Smooth muscle cell of the brain vasculature (primary cell): Measurements from ENCODE around the gene PRXL2B.

Experiments used
- DNase-seq: peaks from one replicate; pipeline ENCODE4 v3.0.0-alpha.2; 2012; ENCODE audit warnings: low read depth, low spot score

The PRXL2B gene

GRCh38 chr1:2597441-2598328, 11.1 kb downstream of the PRXL2B start:
- DNase-seq: no peak

GRCh38 chr1:2598329-2598931, 11.9 kb downstream of the PRXL2B start:
- no peak for DNase-seq

- DNase-seq: no peak
Observed at GRCh38 chr1:2601721-2602303, 15.2 kb downstream of the PRXL2B start.

GRCh38 chr1:2602311-2602835, 15.8 kb downstream of the PRXL2B start:
- no peak for DNase-seq

GRCh38 chr1:2602866-2603520, 16.4 kb downstream of the PRXL2B start:
- no peak for DNase-seq

DNA sequence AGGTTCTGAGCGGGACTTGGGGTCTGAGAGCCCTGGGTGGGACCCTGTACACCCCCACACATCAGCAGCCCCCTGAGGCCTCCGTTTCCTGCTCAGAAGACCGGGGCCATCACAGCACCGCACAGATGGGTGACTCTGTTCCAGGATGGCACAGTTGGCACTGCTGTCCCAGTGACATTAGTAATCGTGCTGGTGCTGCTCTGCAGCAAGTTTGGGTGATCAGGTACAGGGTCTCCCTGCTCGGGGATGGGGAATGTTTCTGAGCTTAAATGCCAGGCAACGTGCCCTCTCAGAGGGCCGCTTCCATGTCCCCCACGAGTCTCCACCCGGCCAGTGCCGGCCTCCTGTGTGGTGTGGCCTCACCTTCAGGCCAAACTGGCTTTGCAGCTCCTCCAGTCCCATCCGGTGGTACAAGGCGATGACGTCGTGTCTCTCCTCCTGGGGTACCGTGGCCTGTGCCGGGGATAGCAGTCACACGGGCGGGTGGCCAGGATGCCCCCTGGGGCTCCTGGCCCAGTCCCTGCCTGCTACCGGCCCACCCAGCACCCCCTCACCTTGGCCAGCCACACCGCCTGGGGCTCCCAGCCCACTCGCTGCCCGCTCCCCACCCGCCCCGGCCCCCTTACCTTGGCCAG, 17.1 kb downstream of the PRXL2B start:
- DNase-seq: no peak

- DNase-seq: no peak
Observed at GRCh38 chr1:2604156-2604843, 17.7 kb downstream of the PRXL2B start.

GRCh38 chr1:2604844-2605508, 18.4 kb downstream of the PRXL2B start:
- DNase-seq: no peak

DNA sequence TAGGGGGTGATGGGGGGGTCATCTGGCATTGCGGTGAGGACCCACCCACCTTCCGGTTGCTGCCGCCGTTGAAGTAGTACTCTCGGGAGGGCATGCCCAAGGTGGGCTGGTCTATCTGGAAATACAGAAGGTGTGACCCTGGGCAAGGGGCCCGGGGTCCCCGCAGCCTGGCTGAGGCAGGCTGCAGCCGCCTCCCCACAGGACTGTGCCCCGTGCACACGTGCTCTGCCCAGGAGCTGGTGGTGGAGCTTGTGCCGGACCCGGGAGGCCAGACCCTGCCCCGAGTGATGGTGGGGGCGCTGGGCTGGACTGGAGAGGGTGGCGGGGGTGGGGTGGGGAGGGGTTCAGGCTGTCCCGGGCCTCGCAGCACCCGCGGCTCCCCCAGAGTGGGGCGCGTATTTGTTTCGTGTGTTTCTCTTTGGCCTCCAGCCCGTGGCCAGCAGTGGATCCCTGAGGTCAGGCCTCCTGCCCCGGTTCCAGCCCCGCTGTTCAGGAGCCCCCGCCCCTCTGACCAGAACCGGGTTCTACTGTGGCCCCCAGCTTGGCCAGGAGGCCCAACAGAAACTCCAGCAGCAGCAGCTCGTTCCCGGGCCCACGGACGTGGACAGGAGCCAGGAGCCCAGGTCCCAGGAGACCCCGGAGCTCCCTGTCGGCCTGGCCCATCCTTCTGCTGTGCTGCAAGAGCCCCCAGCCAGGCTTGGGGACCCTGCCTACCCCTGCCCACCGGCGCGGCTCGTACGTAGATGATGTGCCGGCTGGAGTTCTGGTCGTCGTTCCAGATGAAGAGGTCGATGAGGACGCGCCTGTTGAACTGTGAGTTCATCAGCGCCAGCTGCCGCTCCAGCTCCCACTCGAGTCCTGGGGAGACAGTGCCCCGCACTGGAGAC, 19.2 kb downstream of the PRXL2B start:
- DNase-seq: no peak

DNA sequence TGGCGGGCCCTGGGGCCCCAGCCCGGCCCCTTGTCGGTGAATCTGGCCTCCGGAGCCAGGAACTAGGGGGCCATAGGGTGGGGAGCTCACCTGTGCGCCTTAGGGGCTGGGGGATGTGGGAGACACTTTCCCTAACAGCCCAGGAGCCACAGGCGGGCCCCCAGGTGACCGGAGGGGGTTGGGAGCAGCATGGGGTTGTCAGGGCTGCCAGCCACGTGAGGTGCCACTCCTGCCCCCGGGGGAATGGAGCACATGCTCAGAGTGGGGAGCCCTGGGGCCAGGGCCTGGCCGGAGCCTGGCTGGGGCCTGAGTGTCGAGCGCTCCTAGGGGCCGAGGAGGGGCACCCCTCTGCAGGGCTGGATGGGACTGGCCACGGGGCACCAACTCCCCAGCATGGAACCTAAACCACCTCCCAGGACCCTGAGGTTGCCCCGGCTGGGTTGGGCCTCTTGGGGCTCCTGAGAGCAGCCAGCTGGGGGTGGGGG, 19.9 kb downstream of the PRXL2B start:
- no peak for DNase-seq

DNA sequence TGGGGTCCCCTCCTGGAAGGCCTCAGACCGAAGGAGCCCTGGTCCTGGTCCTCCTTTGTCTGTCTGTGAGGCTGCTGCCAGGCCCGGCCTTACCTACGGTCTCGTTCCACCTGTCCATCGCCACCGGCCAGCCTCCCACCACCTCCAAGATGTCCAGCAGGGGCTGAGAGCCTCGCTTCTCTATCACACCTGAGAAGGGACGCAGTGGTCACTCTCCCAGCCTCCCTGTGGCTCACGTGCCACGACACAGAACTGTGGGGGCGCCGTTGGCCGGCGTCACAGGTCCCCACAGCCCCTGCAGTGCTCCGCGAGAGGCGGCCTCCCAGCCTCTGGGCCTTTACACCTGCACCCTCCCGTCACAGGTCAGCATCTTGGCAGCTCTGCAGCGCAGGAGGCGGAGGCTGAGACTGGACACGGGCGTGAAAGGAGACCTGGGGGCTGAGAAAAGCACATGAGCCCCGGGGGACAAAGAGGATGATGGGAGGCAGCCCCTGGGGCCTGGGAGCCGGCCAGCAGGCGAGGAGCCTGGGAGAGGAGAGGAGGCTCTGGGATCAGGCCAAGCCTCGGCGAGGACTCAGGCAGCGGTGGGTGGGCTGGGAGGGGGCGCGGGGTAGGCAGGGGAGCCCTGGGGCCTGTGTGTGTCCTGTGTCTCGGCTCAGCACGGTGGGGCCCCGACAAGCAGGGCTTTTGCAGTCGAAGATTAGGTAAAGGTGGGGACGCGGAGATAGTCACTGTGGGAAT, 20.5 kb downstream of the PRXL2B start:
- no peak for DNase-seq

GRCh38 chr1:2607641-2608091, 21.1 kb downstream of the PRXL2B start:
- no peak for DNase-seq

- DNase-seq: no peak
Observed at GRCh38 chr1:2609319-2610035, 22.9 kb downstream of the PRXL2B start.

DNA sequence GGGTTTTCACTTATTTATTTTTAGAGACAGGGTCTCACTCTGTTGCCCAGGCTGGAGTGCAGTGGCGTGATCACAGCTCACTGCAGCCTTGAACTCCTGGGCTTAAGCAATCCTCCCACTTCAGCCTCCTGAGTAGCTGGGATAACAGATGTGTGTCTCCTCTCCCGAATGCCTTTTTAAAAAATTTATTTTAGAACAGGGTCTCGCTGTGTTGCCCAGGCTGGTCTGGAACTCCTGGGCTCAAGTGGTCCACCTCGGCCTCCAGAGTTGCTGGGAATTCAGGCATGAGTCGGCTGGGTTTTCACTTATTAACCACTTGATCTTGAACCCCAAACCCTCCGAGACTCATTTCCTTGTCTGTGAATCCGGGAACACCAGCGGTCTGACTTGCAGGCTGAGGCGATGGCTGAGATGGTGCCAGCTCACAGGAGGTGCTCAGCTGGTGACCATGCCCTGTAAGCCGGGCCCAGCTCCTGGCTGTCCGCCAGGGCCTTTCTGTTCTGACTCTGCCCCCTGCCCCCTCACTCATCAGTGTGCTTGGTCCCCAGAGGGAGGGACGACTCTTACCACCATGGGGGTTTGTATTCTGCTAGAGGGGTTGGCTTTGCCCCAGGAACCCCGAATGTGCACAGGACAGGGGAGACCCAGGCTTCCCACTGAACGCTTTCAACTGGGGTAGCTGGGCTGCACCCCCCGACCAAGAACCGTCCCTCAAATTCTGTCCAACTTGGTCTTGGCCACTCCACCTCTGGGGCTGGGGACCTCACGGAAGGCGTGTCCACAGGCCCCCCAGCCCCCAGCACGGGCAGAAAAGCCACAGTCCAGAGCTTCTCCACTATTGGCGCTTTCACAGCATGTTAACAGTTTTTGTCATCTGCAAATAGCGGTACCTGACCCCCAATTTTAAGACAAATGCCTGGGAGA, 23.7 kb downstream of the PRXL2B start:
- DNase-seq: no peak

DNA sequence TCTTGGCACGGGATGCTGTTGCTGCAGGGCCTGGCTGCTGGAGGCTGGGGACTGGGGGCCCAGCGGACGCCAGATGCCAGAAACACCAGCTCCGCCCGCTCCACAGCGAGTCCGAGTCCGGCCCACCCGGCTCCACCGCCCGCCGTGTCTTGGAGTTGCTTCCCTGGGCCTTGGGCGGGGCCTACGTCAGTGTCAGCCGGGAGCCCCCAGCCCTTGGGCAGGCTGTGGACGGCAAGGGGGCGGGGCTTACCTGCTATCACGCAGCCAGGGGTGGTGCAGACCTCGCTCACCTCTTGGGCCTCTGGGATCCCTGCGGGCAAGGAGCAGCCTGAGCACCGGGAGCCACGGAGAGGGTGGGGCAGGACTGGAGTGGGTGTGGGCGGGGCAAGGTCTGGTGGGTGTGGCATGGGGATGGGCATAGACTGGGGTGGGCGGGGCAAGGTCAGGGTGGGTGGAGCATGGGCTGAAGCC, 24.5 kb downstream of the PRXL2B start:
- DNase-seq: peak; percentile 21

GRCh38 chr1:2611621-2612437, 25.3 kb downstream of the PRXL2B start:
- DNase-seq: no peak
